Endothelial cell of umbilical vein (primary cell): Measurements from ENCODE around the gene RALGPS1. TPM values are rescaled to one million over a fixed set of nuclear protein-coding genes. Genes with fewer than 3 reads are reported as not detected.

ENCODE experiments used
- BruUV-seq: library from RNA; stranded (reverse); fragments of 400-500 nt; replicated peaks from 2 replicates; lab custom pipeline; 2021; lab: Mats Ljungman, UMichigan
- CTCF ChIA-PET: fragments of 300-600, 350-600 bp; sonication (Branson Sonifier 250); formaldehyde crosslinking; loops from one replicate; lab custom pipeline; 2021; ENCODE audit warnings: antibody characterized with exemption, inconsistent platforms; lab: Charles Lee
- POLR2A ChIA-PET: fragments of 300-600, 350-600 bp; sonication (Branson Sonifier 250); formaldehyde crosslinking; loops from one replicate; lab custom pipeline; 2021; ENCODE audit warnings: antibody characterized with exemption, inconsistent platforms; lab: Charles Lee
- DNase-seq: peaks from one replicate; pipeline ENCODE4 v3.0.0-alpha.2; 2011; ENCODE audit warnings: low read depth, low spot score
- FAIRE-seq: peaks from 2 replicates; lab custom pipeline; 2011; peaks lifted over from hg19 to GRCh38; lab: Jason Lieb, UNC
- H2AFZ ChIP-seq: 2 replicates; pipeline ENCODE4 v1.6.0; 2012; ENCODE audit warnings: low read depth, low read length, control low read depth, inconsistent platforms
- H3K27ac ChIP-seq: 2 replicates; pipeline ENCODE4 v1.5.1; 2011; ENCODE audit warnings: low read depth, mild to moderate bottlenecking, control low read depth, low read length, moderate library complexity; ENCODE audit not compliant: insufficient read depth
- H3K27me3 ChIP-seq, 2 experiments: 2 replicates each; pipeline versions ENCODE4 v1.6.0 to v1.6.1; 2011; ENCODE audit warnings: low read length in 2 of 2, mixed read lengths in 1 of 2; ENCODE audit not compliant: control insufficient read depth in 2 of 2, insufficient read depth in 2 of 2
- H3K36me3 ChIP-seq, 2 experiments: 2 replicates in 1 of 2; 3 replicates in 1 of 2; pipeline ENCODE4 v1.5.1; 2011; ENCODE audit warnings: low read length in 2 of 2, mild to moderate bottlenecking in 1 of 2, moderate library complexity in 1 of 2; ENCODE audit not compliant: control insufficient read depth in 2 of 2, insufficient read depth in 2 of 2; ENCODE audit errors: extremely low read depth in 1 of 2
- H3K4me1 ChIP-seq: 3 replicates; pipeline ENCODE4 v1.5.1; 2011; ENCODE audit warnings: mild to moderate bottlenecking, low read length; ENCODE audit not compliant: control insufficient read depth, insufficient read depth; ENCODE audit errors: extremely low read depth
- H3K4me2 ChIP-seq: 2 replicates; pipeline ENCODE4 v1.6.1; 2011; ENCODE audit warnings: low read length, control low read depth, mixed read lengths; ENCODE audit not compliant: insufficient read depth
- H3K4me3 ChIP-seq, 3 experiments: fragments of 200-600 bp in 1 of 3; sonication (generic), shearing (Covaris generic) in 1 of 3; replicated peaks in 1 of 3; 2 replicates each; pipeline ENCODE4 v1.5.1; 2011 to 2016; ENCODE audit warnings: control low read depth in 3 of 3, low read length in 3 of 3, mild to moderate bottlenecking in 2 of 3, inconsistent platforms in 1 of 3, low read depth in 1 of 3, moderate library complexity in 1 of 3; ENCODE audit not compliant: insufficient read depth in 1 of 3
- H3K79me2 ChIP-seq: 2 replicates; pipeline ENCODE4 v1.6.0; 2012; ENCODE audit warnings: low read length, inconsistent platforms; ENCODE audit not compliant: control insufficient read depth, insufficient read depth
- H3K9ac ChIP-seq: replicated peaks from 2 replicates; pipeline ENCODE3; 2011; ENCODE audit warnings: low read length, control low read depth; ENCODE audit not compliant: insufficient read depth; ENCODE audit errors: extremely low read depth
- H3K9me1 ChIP-seq: replicated peaks from 3 replicates; pipeline ENCODE4 v1.6.0; 2011; ENCODE audit warnings: mild to moderate bottlenecking, low read length; ENCODE audit not compliant: control insufficient read depth, insufficient read depth; ENCODE audit errors: extremely low read depth
- H3K9me3 ChIP-seq: replicated peaks from 2 replicates; pipeline ENCODE4 v1.5.1; 2012; ENCODE audit warnings: low read length, inconsistent platforms; ENCODE audit not compliant: control insufficient read depth, insufficient read depth
- H4K20me1 ChIP-seq: replicated peaks from 2 replicates; pipeline ENCODE3; 2011; ENCODE audit warnings: mild to moderate bottlenecking, low read length; ENCODE audit not compliant: control insufficient read depth, insufficient read depth; ENCODE audit errors: extremely low read depth
- CTCF ChIP-seq, 2 donors: IDR thresholded peaks; 1 replicate in 1 of 2; 2 replicates in 1 of 2; pipeline ENCODE4 v1.5.1; 2011; ENCODE audit warnings: low read length in 2 of 2, mild to moderate bottlenecking in 2 of 2, moderate library complexity in 2 of 2, control low read depth in 1 of 2, inconsistent platforms in 1 of 2, low read depth in 1 of 2; ENCODE audit not compliant: insufficient read depth in 1 of 2; ENCODE audit errors: extremely low read depth in 1 of 2
- EZH2 ChIP-seq: IDR thresholded peaks from 2 replicates; pipeline ENCODE4 v1.6.1; 2012; ENCODE audit warnings: borderline replicate concordance, low read depth, mild to moderate bottlenecking, moderate library complexity, low read length, inconsistent platforms; ENCODE audit not compliant: severe bottlenecking
- FOS ChIP-seq: IDR thresholded peaks from 2 replicates; pipeline ENCODE4 v1.6.1; 2011; ENCODE audit warnings: mild to moderate bottlenecking, low read length, moderate library complexity, borderline replicate concordance; ENCODE audit not compliant: insufficient read depth
- GATA2 ChIP-seq: IDR thresholded peaks from 2 replicates; pipeline ENCODE4 v1.7.0; 2011; ENCODE audit warnings: low read depth, mild to moderate bottlenecking, moderate library complexity, mixed read lengths, low read length; ENCODE audit not compliant: insufficient read length, insufficient read depth
- JUN ChIP-seq: IDR thresholded peaks from 2 replicates; pipeline ENCODE4 v1.6.1; 2011; ENCODE audit warnings: borderline replicate concordance, low read depth; ENCODE audit not compliant: insufficient read length, insufficient read depth
- MAX ChIP-seq: IDR thresholded peaks from 2 replicates; pipeline ENCODE4 v1.6.1; 2011; ENCODE audit not compliant: insufficient read depth, insufficient read length
- MYC ChIP-seq: IDR thresholded peaks from one replicate; pipeline ENCODE4 v1.6.1; 2011; ENCODE audit warnings: mild to moderate bottlenecking, low read depth, low read length
- POLR2A ChIP-seq: IDR thresholded peaks from 2 replicates; pipeline ENCODE4 v1.6.1; 2012; ENCODE audit warnings: low read depth, mild to moderate bottlenecking, control low read depth, low read length
- POLR2AphosphoS5 ChIP-seq: IDR thresholded peaks from 2 replicates; pipeline ENCODE4 v1.6.1; 2012; ENCODE audit warnings: low read depth, mild to moderate bottlenecking, control low read depth, low read length, moderate library complexity; ENCODE audit not compliant: insufficient read depth
- dilution Hi-C: fragments of 300-500 bp; cut with MboI; formaldehyde crosslinking; loops from one replicate; pipeline ENCODE4 v1.15.0; 2019; ENCODE audit warnings: low sequenced_read_pairs; ENCODE audit not compliant: extremely low pct_ligation_motif_present
- intact Hi-C: fragments of 100-400 bp; cut with micrococcal nuclease; formaldehyde crosslinking; loops from one replicate; pipeline ENCODE4 v1.10.0; 2022
- polyA plus RNA-seq, 4 experiments: library from polyadenylated mRNA; depleted of rRNA in 3 of 4; stranded (reverse) in 3 of 4; unstranded in 1 of 4; fragments of >200 nt; gene quantifications; 2 replicates each; pipeline versions ENCODE4 v1.2.1 to v1.2.3, GENCODE V29; 2011 to 2012; ENCODE audit warnings: missing spikeins in 1 of 4
- total RNA-seq: library from RNA; stranded (reverse); gene quantifications from 2 replicates; pipeline ENCODE4 v1.2.3, GENCODE V29; 2021

The RALGPS1 gene
- total and polyA plus RNA-seq, 2 donors (not counting 3 experiments of a cell fraction or from before 2014, with no cell fraction given), result 3.8 to 5.5 TPM

GRCh38 chr9:127148014-127148413 lies 233.4 kb downstream of the RALGPS1 start:
- intact Hi-C loops (no loop called here), dilution Hi-C loops (no loop called here)
- no peaks in the 10 kb centered on the region for H3K4me1 ChIP-seq
- DNase-seq (no peak), FAIRE-seq (no peak)
- H4K20me1 ChIP-seq, result no peaks in the 10 kb centered on the region
- ChIA-PET POLR2A (no interaction called here), CTCF (no interaction called here)
- no peak overlapping the region for H3K4me2 ChIP-seq
- H3K36me3 ChIP-seq, result no peaks in the 10 kb centered on the region
- peaks cover 2 to 5% of the 10 kb centered on the region in 2 experiments for H3K27me3 ChIP-seq
- no TSS peak for BruUV-seq
- H3K4me3 ChIP-seq, result no peak overlapping the region
- H2AFZ ChIP-seq, result no peak overlapping the region
- no peaks in the 10 kb centered on the region for H3K9me1 ChIP-seq
- H3K9me3 ChIP-seq, result no peaks in the 10 kb centered on the region
- no peak overlapping the region for H3K9ac ChIP-seq
- no peaks in the 10 kb centered on the region for H3K79me2 ChIP-seq
- TF ChIP-seq MYC (no peak), FOS (no peak), CTCF (IDR thresholded peaks at IDR 0.05; ENCODE audit: extremely low read depth in 1 of 2, insufficient read depth in 1 of 2, low read depth in 1 of 2, low read length in 2 of 2) (no peak), EZH2 (no peak), MAX (no peak), GATA2 (no peak), JUN (no peak), POLR2A (no peak), POLR2AphosphoS5 (no peak)
- no peak overlapping the region for H3K27ac ChIP-seq
